Heart right ventricle (tissue), 16 donors: ENCODE data around the gene CHRNB4. TPM values are rescaled to one million over a fixed set of nuclear protein-coding genes. Genes with fewer than 3 reads are reported as not detected.

ENCODE experiments used
- ATAC-seq, 8 donors: fragments of 200-7000 bp; cut with Tn5 transposase; one replicate each; pipeline ENCODE4 v1.9.1; 2020; ENCODE audit warnings: mild to moderate bottlenecking in 8 of 8, moderate library complexity in 8 of 8, moderate number of reproducible peaks in 1 of 8
- DNase-seq, 2 donors: peaks; one replicate each; pipeline ENCODE4 v3.0.0-alpha.2; 2020
- H3K27ac ChIP-seq, 10 donors: fragments of 200-600 bp; sonication (generic) in 2 of 10; one replicate each; pipeline versions ENCODE4 v1.5.0 to v1.8.0; 2020 to 2022; ENCODE audit warnings: mild to moderate bottlenecking in 3 of 10
- H3K27me3 ChIP-seq, 7 donors: fragments of 200-600 bp; one replicate each; pipeline ENCODE4 v1.8.0; 2021 to 2022; ENCODE audit warnings: mild to moderate bottlenecking in 2 of 7
- H3K36me3 ChIP-seq, 9 donors: fragments of 200-600 bp; sonication (generic) in 1 of 9; one replicate each; pipeline versions ENCODE4 v1.5.0 to v1.8.0; 2020 to 2022; ENCODE audit warnings: mild to moderate bottlenecking in 2 of 9
- H3K4me1 ChIP-seq, 9 donors: fragments of 200-600 bp; sonication (generic) in 1 of 9; one replicate each; pipeline versions ENCODE4 v1.5.0 to v1.8.0; 2020 to 2022; ENCODE audit warnings: mild to moderate bottlenecking in 4 of 9
- H3K4me3 ChIP-seq, 10 donors: fragments of 200-600 bp; sonication (generic) in 2 of 10; one replicate each; pipeline versions ENCODE4 v1.5.0 to v1.8.0; 2020 to 2022; ENCODE audit warnings: mild to moderate bottlenecking in 7 of 10, moderate library complexity in 2 of 10
- H3K9me3 ChIP-seq, 11 donors: fragments of 200-600 bp in 10 of 11; sonication (generic) in 2 of 11; one replicate each; pipeline versions ENCODE4 v1.5.0 to v1.8.0; 2013 to 2022; ENCODE audit warnings: mild to moderate bottlenecking in 2 of 11, control low read depth in 1 of 11, moderate library complexity in 1 of 11
- CTCF ChIP-seq, 9 donors: fragments of 200-600 bp; sonication (generic) in 2 of 9; IDR thresholded peaks; one replicate each; pipeline versions ENCODE4 v1.5.0 to v1.8.0; 2021 to 2022; ENCODE audit warnings: antibody characterized with exemption in 9 of 9, mild to moderate bottlenecking in 5 of 9, moderate library complexity in 1 of 9
- WGBS, 2 donors: extraction: QIAGEN DNeasy Blood & Tissue Kit; methylation state at CpG; one replicate each; pipeline ENCODE4 v1.1.7; 2013; ENCODE audit warnings: inconsistent platforms in 1 of 2; 5-methylcytosine and 5-hydroxymethylcytosine counted together
- intact Hi-C, 10 donors: fragments of 100-400 bp; cut with DNase I; formaldehyde crosslinking; loops; one replicate each; pipeline versions ENCODE4 v1.11.1 to v1.14.2; 2022
- polyA plus RNA-seq, 2 donors: library from polyadenylated mRNA; stranded (reverse); fragments of 200-250 nt; gene quantifications; one replicate each; pipeline ENCODE4 v1.2.3, GENCODE V29; 2013
- total RNA-seq, 10 donors: library from RNA; stranded (reverse); fragmentation: NEBNext Ultra II Directional in 3 of 10; extraction: Animal tissue kit (Norgen Biotek cat#: 25700) in 3 of 10; gene quantifications; one replicate each; pipeline versions ENCODE4 v1.2.1 to v1.2.4, GENCODE V29; 2021 to 2023
- donor health status: Arrhythmogenic right ventricular cardiomyopathy.
- donor health status: ischemic (EF 13 %, LVEDD 7.1; RV severe dilation, severe dysfunction).
- donor health status: healthy with polysubstance abuse.
- donor health status: DM: no; HTN: yes; CAD: no.
- donor health status: DM: no; HTN: no; CAD: no.
- donor health status: ischemic (EF 25% LVEDD 6.9; RV normal size, moderate dysfunction).
- donor health status: ischemic (EF 25% LVEDD 5.7; RV mildly dilated, moderate dysfunction).
- donor health status: healthy.
- donor health status: DM: yes; HTN: yes; CAD: no.
- donor health status: Ischemic cardiomyopathy.
- donor health status: ischemic (EF 35%, LVEDD 5.7; RV mildly dilated, moderate dysfunction).
- donor health status: nonischemic (EF 11% LVEDD 7.7; RV severe dilation, severe dysfunction).
- donor health status: DM: yes; HTN: yes; CAD: no.
- donor health status: PGD.
- donor health status: ischemic (EF 29% LVEDD 5.4; RV normal size, mild dysfunction).
- donor health status: nonischemic (EF 23%, LVEDD 6.1; RV moderate dilation, normal function).

CHRNB4 gene
- total and polyA plus RNA-seq, 12 donors, result 0.01 to 0.13 (median 0.11) TPM; not detected in 9

GRCh38 chr15:78633348-78633747 lies 7.7 kb downstream of the CHRNB4 start:
- no peak overlapping the region for H3K27ac ChIP-seq
- no peak overlapping the region for H3K4me3 ChIP-seq
- intact Hi-C loops, result loop anchor here in 2 of 10 donors (10.0 kb wide), 2 partner anchors 61 to 551 kb away; no protein-coding TSS in a partner anchor
- H3K9me3 ChIP-seq, result peaks cover 0 to 19% (median 0%) of the 10 kb centered on the region in 11 donors
- no peaks in the 10 kb centered on the region for H3K36me3 ChIP-seq
- peaks cover 0 to 11% (median 3%) of the 10 kb centered on the region in 7 donors for H3K27me3 ChIP-seq
- no peak for ATAC-seq
- WGBS, 2 donors, result 95 to 97% methylated on average over 2 of the region's 2 CpGs
- TF ChIP-seq CTCF (IDR thresholded peaks at IDR 0.05), result no peak
- no peaks in the 10 kb centered on the region for H3K4me1 ChIP-seq
- DNase-seq, result no peak

- ATAC-seq, result no peak
These were observed 9.9 kb downstream of the CHRNB4 start for GRCh38 chr15:78630886-78631633.

GRCh38 chr15:78629716-78630065 lies 11.3 kb downstream of the CHRNB4 start:
- Histone ChIP-seq H3K27me3 (peaks cover 0 to 38% (median 26%) of the 10 kb centered on the region in 7 donors), H3K4me1 (no peaks in the 10 kb centered on the region), H3K4me3 (no peak overlapping the region), H3K9me3 (peaks cover 0 to 19% (median 0%) of the 10 kb centered on the region in 11 donors), H3K27ac (no peak overlapping the region), H3K36me3 (no peaks in the 10 kb centered on the region)
- intact Hi-C loops, result loop anchor here in 3 of 10 donors (5.0 to 10.0 kb wide), 3 partner anchors 65 to 555 kb away; no protein-coding TSS in a partner anchor
- DNase-seq (no peak), ATAC-seq (no peak)
- WGBS, 2 donors, result 91 to 95% methylated on average over 12 of the region's 12 CpGs
- TF ChIP-seq CTCF (IDR thresholded peaks at IDR 0.05), result no peak

More at GRCh38 chr15:78630886-78631633, 9.9 kb downstream of the CHRNB4 start:
- peaks cover 0 to 19% (median 0%) of the 10 kb centered on the region in 11 donors for H3K9me3 ChIP-seq
- TF ChIP-seq CTCF (IDR thresholded peaks at IDR 0.05), result no peak
- H3K4me3 ChIP-seq, result no peak overlapping the region
- no peaks in the 10 kb centered on the region for H3K4me1 ChIP-seq
- no peaks in the 10 kb centered on the region for H3K36me3 ChIP-seq
- 69 to 77% methylated on average over 9 of the region's 9 CpGs for WGBS, 2 donors
- H3K27ac ChIP-seq, result no peak overlapping the region
- intact Hi-C loops, result loop anchor here in 2 of 10 donors (10.0 kb wide), 2 partner anchors 64 to 554 kb away; no protein-coding TSS in a partner anchor
- DNase-seq, result no peak
- H3K27me3 ChIP-seq, result peaks cover 0 to 30% (median 19%) of the 10 kb centered on the region in 7 donors

- H3K36me3 ChIP-seq, result no peaks in the 10 kb centered on the region
- H3K4me3 ChIP-seq, result no peak overlapping the region
- no peaks in the 10 kb centered on the region for H3K4me1 ChIP-seq
- no peak for ATAC-seq
- H3K27me3 ChIP-seq, result peaks cover 0 to 42% (median 26%) of the 10 kb centered on the region in 7 donors
- no peak overlapping the region for H3K27ac ChIP-seq
- intact Hi-C loops, result loop anchor here in 1 of 10 donors (5.0 kb wide), 1 partner anchor 83 kb away; no protein-coding TSS in a partner anchor
- TF ChIP-seq CTCF (IDR thresholded peaks at IDR 0.05), result no peak
- DNase-seq, result no peak
- H3K9me3 ChIP-seq, result peaks cover 0 to 19% (median 0%) of the 10 kb centered on the region in 11 donors
- 91% methylated on average over 29 of the region's 29 CpGs for WGBS, 2 donors
These were observed 11.8 kb downstream of the CHRNB4 start for GRCh38 chr15:78629031-78629715.
